SU-DHL-6 (cell line): ENCODE results near the gene NCF4.

ENCODE experiments used
- CTCF ChIP-seq: fragments of 200-600 bp; sonication (generic); IDR thresholded peaks from one replicate; pipeline ENCODE4 v1.5.1; 2017; ENCODE audit warnings: antibody characterized with exemption, mild to moderate bottlenecking, low read length, moderate library complexity; ENCODE audit not compliant: insufficient read depth, poor library complexity, severe bottlenecking
- EZH2phosphoT487 ChIP-seq: fragments of 200-600 bp; sonication (generic), shearing (Covaris generic); conservative IDR thresholded peaks from 2 replicates; pipeline ENCODE4 v1.6.1; 2018; ENCODE audit warnings: mild to moderate bottlenecking, antibody characterized with exemption, low read length, moderate library complexity, mixed read lengths

GRCh38 chr22:36830601-36831000 is 30.2 kb upstream of the NCF4 start:
- no peak for TF ChIP-seq CTCF
- TF ChIP-seq EZH2phosphoT487, result no peak
